Vagina (tissue), 2 donors: ENCODE data around the gene SETD2. TPM values are rescaled to one million over a fixed set of nuclear protein-coding genes. Genes with fewer than 3 reads are reported as not detected.

Source experiments
- DNase-seq, 2 donors: peaks; one replicate each; pipeline ENCODE4 v3.0.0-alpha.2; 2017; ENCODE audit errors: extremely low spot score in 2 of 2
- H3K27ac ChIP-seq: fragments of 200-600 bp; sonication (generic); one replicate; pipeline ENCODE4 v1.5.1; 2019
- H3K27me3 ChIP-seq: fragments of 200-600 bp; sonication (generic); one replicate; pipeline ENCODE4 v1.5.1; 2019
- H3K36me3 ChIP-seq, 2 donors: fragments of 200-600 bp; sonication (generic); one replicate each; pipeline ENCODE4 v1.5.1; 2017 to 2019
- H3K4me1 ChIP-seq: fragments of 200-600 bp; sonication (generic); one replicate; pipeline ENCODE4 v1.5.1; 2019
- H3K4me3 ChIP-seq, 2 donors: fragments of 200-600 bp; sonication (generic); 1 replicate in 1 of 2; 2 replicates in 1 of 2; pipeline ENCODE4 v1.5.1; 2016 to 2019
- H3K9me3 ChIP-seq: fragments of 200-600 bp; sonication (generic); one replicate; pipeline ENCODE4 v1.5.1; 2019
- CTCF ChIP-seq, 3 experiments: fragments of 450-650 bp in 2 of 3; fragments of 200-600 bp in 1 of 3; sonication (generic) in 1 of 3; IDR thresholded peaks; one replicate each; pipeline ENCODE4 v1.5.1; 2017 to 2019; ENCODE audit warnings: antibody characterized with exemption in 3 of 3, mild to moderate bottlenecking in 2 of 3, moderate library complexity in 2 of 3
- POLR2A ChIP-seq, 2 donors: fragments of 450-650 bp; IDR thresholded peaks; one replicate each; pipeline ENCODE4 v1.6.1; 2017; ENCODE audit warnings: antibody characterized with exemption in 2 of 2, mild to moderate bottlenecking in 2 of 2, moderate library complexity in 2 of 2
- POLR2AphosphoS5 ChIP-seq, 2 donors: sonication (generic); formaldehyde crosslinking; IDR thresholded peaks; one replicate each; pipeline ENCODE4 v1.9.0; 2017; ENCODE audit warnings: antibody characterized with exemption in 2 of 2, mild to moderate bottlenecking in 2 of 2, low read depth in 1 of 2; ENCODE audit not compliant: insufficient read depth in 1 of 2
- intact Hi-C: fragments of 100-400 bp; cut with DNase I; formaldehyde crosslinking; loops from one replicate; pipeline ENCODE4 v1.15.1; 2023
- total RNA-seq: library from RNA; depleted of rRNA; stranded (reverse); fragments of >200 nt; gene quantifications from one replicate; pipeline ENCODE4 v1.2.3, GENCODE V29; 2016

Gene SETD2
- total RNA-seq, 1 donor from 2014 or later: 55.5 TPM

GRCh38 chr3:46984591-46985459 lies 179.1 kb downstream of the SETD2 start:
- Histone ChIP-seq H3K36me3 (no peaks in the 10 kb centered on the region), H3K27ac (peak overlapping the region; percentile 81)
- intact Hi-C loops: no loop called here

DNA sequence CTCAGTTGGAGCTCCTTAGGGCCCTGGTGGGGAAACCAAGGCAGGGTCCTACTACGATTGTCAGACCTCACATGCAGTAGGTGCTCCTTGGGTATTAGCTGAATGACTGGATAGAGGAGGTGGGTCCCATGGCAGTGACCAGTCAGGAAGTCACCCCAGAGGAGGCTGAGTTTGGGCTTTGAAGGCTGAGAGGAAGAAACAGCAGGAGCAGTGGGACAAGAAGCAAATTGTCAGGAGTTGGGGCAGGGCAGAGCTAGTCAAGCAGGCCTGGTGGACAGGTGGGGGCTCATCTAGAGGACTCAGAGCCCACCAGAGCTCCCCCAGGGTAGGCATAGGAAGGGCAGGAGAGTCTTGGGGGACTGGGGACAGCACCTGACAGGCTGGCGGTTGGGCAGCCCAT lies 181.4 kb downstream of the SETD2 start:
- DNase-seq: no peak
- Histone ChIP-seq H3K4me1 (peaks cover 69% of the 10 kb centered on the region), H3K36me3 (no peaks in the 10 kb centered on the region), H3K27me3 (no peaks in the 10 kb centered on the region), H3K4me3 (no peak overlapping the region), H3K9me3 (no peaks in the 10 kb centered on the region), H3K27ac (peak overlapping the region; percentile 89)
- intact Hi-C loops: no loop called here
- TF ChIP-seq POLR2A (IDR thresholded peaks at IDR 0.05): no peak
- TF ChIP-seq POLR2AphosphoS5 (IDR thresholded peaks at IDR 0.05; ENCODE audit: insufficient read depth in 1 of 2, low read depth in 1 of 2): no peak
- TF ChIP-seq CTCF (IDR thresholded peaks at IDR 0.05): no peak

More at GRCh38 chr3:46984591-46985459, 179.1 kb downstream of the SETD2 start:
- no peaks in the 10 kb centered on the region for H3K9me3 ChIP-seq
- H3K27me3 ChIP-seq: no peaks in the 10 kb centered on the region
- H3K4me1 ChIP-seq: peaks cover 71% of the 10 kb centered on the region
- no peak for DNase-seq
- TF ChIP-seq CTCF (IDR thresholded peaks at IDR 0.05) (no peak), POLR2AphosphoS5 (IDR thresholded peaks at IDR 0.05; ENCODE audit: insufficient read depth in 1 of 2, low read depth in 1 of 2) (no peak), POLR2A (IDR thresholded peaks at IDR 0.05) (no peak)
- no peak overlapping the region for H3K4me3 ChIP-seq

GRCh38 chr3:46981932-46982471 lies 181.9 kb downstream of the SETD2 start:
- Histone ChIP-seq H3K4me3 (peak overlapping the region; percentile 35 to 58), H3K27ac (peak overlapping the region; percentile 89), H3K4me1 (peaks cover 69% of the 10 kb centered on the region), H3K36me3 (no peaks in the 10 kb centered on the region), H3K9me3 (no peaks in the 10 kb centered on the region), H3K27me3 (no peaks in the 10 kb centered on the region)
- TF ChIP-seq POLR2AphosphoS5 (IDR thresholded peaks at IDR 0.05; ENCODE audit: insufficient read depth in 1 of 2, low read depth in 1 of 2) (peak in 1 of 2 donors; percentile 19), POLR2A (IDR thresholded peaks at IDR 0.05) (no peak)
- DNase-seq: no peak
- intact Hi-C loops: no loop called here

GRCh38 chr3:46979958-46980497 lies 183.9 kb downstream of the SETD2 start:
- no peak for DNase-seq
- Histone ChIP-seq H3K27me3 (no peaks in the 10 kb centered on the region), H3K36me3 (no peaks in the 10 kb centered on the region), H3K4me1 (peaks cover 62% of the 10 kb centered on the region), H3K4me3 (peak overlapping the region; percentile 58 to 87), H3K27ac (peak overlapping the region; percentile 89), H3K9me3 (no peaks in the 10 kb centered on the region)
- TF ChIP-seq POLR2A (IDR thresholded peaks at IDR 0.05) (no peak), CTCF (IDR thresholded peaks at IDR 0.05) (no peak), POLR2AphosphoS5 (IDR thresholded peaks at IDR 0.05; ENCODE audit: insufficient read depth in 1 of 2, low read depth in 1 of 2) (no peak)
- intact Hi-C loops: no loop called here

DNA sequence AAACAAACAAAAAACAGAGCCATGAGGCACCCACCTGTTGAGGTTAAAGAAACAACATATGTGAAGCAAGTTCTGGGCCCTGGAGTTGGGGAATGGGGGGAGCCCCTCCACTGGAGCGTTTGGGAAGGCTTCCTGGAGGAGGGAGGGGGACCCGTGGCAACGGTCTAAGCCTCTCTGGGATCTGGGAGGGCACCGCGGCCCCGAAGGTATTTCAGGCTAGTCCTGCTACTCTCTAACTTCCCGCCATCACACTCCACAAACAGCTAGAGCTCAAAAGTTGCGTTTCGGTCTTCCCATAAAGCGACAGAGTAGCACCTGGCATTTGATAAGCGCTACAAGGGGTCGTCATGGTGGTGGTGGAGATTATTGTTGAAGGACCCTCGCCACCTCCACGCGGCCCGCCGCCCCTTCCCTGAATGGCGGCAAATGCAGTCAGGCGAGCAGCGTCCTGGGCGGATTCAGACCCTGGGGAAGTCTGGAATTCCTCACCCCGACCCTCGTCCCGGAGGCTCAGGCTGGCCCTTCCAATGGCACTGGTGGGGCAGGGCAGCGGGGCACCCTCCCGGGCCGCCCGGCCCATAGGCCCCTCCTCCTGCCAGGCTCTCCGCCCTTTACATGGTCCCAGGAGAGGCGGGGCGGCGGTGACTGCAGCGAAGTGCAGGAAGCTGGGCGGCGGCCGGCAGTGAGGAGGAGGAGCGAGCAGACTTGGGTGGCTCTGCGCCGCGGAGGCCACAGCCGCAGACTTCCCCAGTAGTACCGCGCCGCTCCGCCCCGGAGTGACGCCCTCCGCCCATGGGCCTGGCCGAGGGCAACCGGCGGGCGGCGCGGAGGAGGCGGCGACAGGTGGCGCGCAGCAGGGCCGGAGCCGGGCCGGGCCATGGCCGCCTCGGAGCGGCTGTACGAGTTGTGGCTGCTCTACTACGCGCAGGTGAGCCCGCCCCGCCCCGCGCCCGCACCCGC lies 184.6 kb downstream of the SETD2 start, which contains the start of gene NBEAL2:
NBEAL2 (plus strand) TSS at position 682 of the 960 bp plus-strand sequence; CDS start at position 878, 196 bp downstream.
- TF ChIP-seq POLR2A (IDR thresholded peaks at IDR 0.05) (peak in 1 of 2 donors; percentile 53), POLR2AphosphoS5 (IDR thresholded peaks at IDR 0.05; ENCODE audit: insufficient read depth in 1 of 2, low read depth in 1 of 2) (peak; percentile 79 to 90), CTCF (IDR thresholded peaks at IDR 0.05) (no peak)
- Histone ChIP-seq H3K4me3 (peak within 1 kb of the TSS; percentile 58 to 87), H3K36me3 (no peaks in the 10 kb centered on the region), H3K9me3 (no peaks in the 10 kb centered on the region), H3K27ac (peak within 1 kb of the TSS; percentile 89), H3K27me3 (no peaks in the 10 kb centered on the region), H3K4me1 (peaks cover 62% of the 10 kb centered on the region)
- intact Hi-C loops: no loop called here
- DNase-seq: no peak
